Testis (tissue), 2 donors: ENCODE data around the gene SLC35D1.

Experiments used
- POLR2A ChIP-seq: fragments of 450-650 bp; IDR thresholded peaks from one replicate; pipeline ENCODE4 v1.6.1; 2017; ENCODE audit warnings: antibody characterized with exemption, mild to moderate bottlenecking, moderate library complexity
- TF ChIP-seq, protein P1 (sequence below), 3 experiments: fragments of 450-650 bp in 2 of 3; fragments of 200-600 bp in 1 of 3; sonication (generic) in 1 of 3; IDR thresholded peaks; one replicate each; pipeline ENCODE4 v1.5.1; 2016 to 2019; ENCODE audit warnings: antibody characterized with exemption in 3 of 3, mild to moderate bottlenecking in 2 of 3, moderate library complexity in 1 of 3

DNA sequence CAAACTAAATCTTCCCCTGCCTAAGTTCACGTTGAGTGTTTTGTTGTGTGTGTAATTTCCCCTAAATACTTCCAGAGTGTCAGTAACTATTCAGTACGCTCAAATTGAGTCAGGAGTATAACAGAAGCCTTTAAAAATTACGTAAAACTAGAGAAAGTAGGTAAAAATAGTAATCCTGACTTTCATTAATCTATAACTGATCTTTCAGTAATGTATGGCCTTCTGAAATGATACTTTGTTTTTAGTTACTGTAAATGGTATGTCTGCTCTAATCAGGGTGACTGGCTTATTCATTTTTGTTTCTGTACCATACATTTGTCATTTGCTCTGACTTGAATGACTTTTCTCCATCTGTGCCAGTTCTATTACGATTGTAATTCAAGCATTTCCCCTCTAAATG, 99.7 kb downstream of the SLC35D1 start:
- TF ChIP-seq, protein P1, sequence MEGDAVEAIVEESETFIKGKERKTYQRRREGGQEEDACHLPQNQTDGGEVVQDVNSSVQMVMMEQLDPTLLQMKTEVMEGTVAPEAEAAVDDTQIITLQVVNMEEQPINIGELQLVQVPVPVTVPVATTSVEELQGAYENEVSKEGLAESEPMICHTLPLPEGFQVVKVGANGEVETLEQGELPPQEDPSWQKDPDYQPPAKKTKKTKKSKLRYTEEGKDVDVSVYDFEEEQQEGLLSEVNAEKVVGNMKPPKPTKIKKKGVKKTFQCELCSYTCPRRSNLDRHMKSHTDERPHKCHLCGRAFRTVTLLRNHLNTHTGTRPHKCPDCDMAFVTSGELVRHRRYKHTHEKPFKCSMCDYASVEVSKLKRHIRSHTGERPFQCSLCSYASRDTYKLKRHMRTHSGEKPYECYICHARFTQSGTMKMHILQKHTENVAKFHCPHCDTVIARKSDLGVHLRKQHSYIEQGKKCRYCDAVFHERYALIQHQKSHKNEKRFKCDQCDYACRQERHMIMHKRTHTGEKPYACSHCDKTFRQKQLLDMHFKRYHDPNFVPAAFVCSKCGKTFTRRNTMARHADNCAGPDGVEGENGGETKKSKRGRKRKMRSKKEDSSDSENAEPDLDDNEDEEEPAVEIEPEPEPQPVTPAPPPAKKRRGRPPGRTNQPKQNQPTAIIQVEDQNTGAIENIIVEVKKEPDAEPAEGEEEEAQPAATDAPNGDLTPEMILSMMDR (IDR thresholded peaks at IDR 0.05) = no peak
- no peak for TF ChIP-seq POLR2A
